PFSK-1 (cell line): ENCODE results near the gene ARID3C.
A peak's percentile ranks its signal among the peaks of the same experiment; 100 is the strongest.

ENCODE experiments used
- FOXP2 ChIP-seq: optimal IDR thresholded peaks from 2 replicates; pipeline ENCODE3; 2011; ENCODE audit warnings: borderline replicate concordance, control low read depth, inconsistent platforms; ENCODE audit not compliant: insufficient read depth; ENCODE audit errors: extremely low read length, extremely low read depth
- POLR2AphosphoS5 ChIP-seq: IDR thresholded peaks from 2 replicates; pipeline ENCODE4 v1.6.1; 2012; ENCODE audit warnings: low read depth, mild to moderate bottlenecking, control low read depth, low read length, moderate library complexity
- SIN3A ChIP-seq: IDR thresholded peaks from 2 replicates; pipeline ENCODE4 v1.6.1; 2012; ENCODE audit warnings: mild to moderate bottlenecking, low read length, moderate library complexity, borderline replicate concordance; ENCODE audit not compliant: insufficient read depth
- TAF1 ChIP-seq: IDR thresholded peaks from 2 replicates; pipeline ENCODE4 v1.6.1; 2012; ENCODE audit warnings: low read length, control low read depth, borderline replicate concordance; ENCODE audit not compliant: insufficient read depth
- TF ChIP-seq, protein P1 (sequence below), 2 experiments: IDR thresholded peaks; 2 replicates each; pipeline versions ENCODE4 v1.6.1 to v1.8.0; 2011 to 2012; ENCODE audit warnings: low read depth in 2 of 2, low read length in 2 of 2, control low read depth in 1 of 2, inconsistent platforms in 1 of 2, mild to moderate bottlenecking in 1 of 2, moderate library complexity in 1 of 2; ENCODE audit not compliant: insufficient read depth in 1 of 2

ARID3C gene

DNA sequence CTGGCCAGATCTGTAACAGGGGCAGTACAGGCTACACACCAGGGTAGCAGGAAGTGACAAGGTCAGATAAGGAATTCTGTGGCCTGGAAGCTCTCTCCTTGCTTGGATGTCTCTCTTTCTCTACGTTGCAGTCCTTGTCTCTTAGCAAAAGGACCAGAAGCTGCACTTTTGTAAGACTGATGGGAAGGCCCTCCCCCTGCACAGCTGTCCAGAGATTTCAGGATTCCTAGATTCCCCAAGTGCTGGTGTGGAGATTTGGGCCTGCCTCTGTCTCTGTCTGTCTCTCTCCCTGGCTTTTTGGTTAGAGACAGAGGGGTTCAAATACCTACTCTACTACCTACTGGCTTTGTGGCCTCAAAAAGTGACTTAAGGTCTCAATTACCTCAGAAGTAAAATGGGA is 29.3 kb downstream of the ARID3C start:
- TF ChIP-seq, protein P1, sequence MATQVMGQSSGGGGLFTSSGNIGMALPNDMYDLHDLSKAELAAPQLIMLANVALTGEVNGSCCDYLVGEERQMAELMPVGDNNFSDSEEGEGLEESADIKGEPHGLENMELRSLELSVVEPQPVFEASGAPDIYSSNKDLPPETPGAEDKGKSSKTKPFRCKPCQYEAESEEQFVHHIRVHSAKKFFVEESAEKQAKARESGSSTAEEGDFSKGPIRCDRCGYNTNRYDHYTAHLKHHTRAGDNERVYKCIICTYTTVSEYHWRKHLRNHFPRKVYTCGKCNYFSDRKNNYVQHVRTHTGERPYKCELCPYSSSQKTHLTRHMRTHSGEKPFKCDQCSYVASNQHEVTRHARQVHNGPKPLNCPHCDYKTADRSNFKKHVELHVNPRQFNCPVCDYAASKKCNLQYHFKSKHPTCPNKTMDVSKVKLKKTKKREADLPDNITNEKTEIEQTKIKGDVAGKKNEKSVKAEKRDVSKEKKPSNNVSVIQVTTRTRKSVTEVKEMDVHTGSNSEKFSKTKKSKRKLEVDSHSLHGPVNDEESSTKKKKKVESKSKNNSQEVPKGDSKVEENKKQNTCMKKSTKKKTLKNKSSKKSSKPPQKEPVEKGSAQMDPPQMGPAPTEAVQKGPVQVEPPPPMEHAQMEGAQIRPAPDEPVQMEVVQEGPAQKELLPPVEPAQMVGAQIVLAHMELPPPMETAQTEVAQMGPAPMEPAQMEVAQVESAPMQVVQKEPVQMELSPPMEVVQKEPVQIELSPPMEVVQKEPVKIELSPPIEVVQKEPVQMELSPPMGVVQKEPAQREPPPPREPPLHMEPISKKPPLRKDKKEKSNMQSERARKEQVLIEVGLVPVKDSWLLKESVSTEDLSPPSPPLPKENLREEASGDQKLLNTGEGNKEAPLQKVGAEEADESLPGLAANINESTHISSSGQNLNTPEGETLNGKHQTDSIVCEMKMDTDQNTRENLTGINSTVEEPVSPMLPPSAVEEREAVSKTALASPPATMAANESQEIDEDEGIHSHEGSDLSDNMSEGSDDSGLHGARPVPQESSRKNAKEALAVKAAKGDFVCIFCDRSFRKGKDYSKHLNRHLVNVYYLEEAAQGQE (IDR thresholded peaks at IDR 0.05; ENCODE audit: insufficient read depth in 1 of 2, low read depth in 2 of 2, low read length in 2 of 2), result no peak
- TF ChIP-seq TAF1, result no peak
- TF ChIP-seq FOXP2, result no peak
- TF ChIP-seq SIN3A, result no peak
- no peak for TF ChIP-seq POLR2AphosphoS5

GRCh38 chr9:34594177-34594576 is 34.7 kb downstream of the ARID3C start:
- TF ChIP-seq SIN3A (no peak), TAF1 (no peak), POLR2AphosphoS5 (no peak), FOXP2 (no peak)
- TF ChIP-seq, protein P1 (IDR thresholded peaks at IDR 0.05; ENCODE audit: insufficient read depth in 1 of 2, low read depth in 2 of 2, low read length in 2 of 2), result no peak

GRCh38 chr9:34592895-34593601 is 35.8 kb downstream of the ARID3C start:
- no peak for TF ChIP-seq SIN3A
- no peak for TF ChIP-seq TAF1
- no peak for TF ChIP-seq POLR2AphosphoS5
- TF ChIP-seq, protein P1 (IDR thresholded peaks at IDR 0.05; ENCODE audit: insufficient read depth in 1 of 2, low read depth in 2 of 2, low read length in 2 of 2), result no peak
- no peak for TF ChIP-seq FOXP2

DNA sequence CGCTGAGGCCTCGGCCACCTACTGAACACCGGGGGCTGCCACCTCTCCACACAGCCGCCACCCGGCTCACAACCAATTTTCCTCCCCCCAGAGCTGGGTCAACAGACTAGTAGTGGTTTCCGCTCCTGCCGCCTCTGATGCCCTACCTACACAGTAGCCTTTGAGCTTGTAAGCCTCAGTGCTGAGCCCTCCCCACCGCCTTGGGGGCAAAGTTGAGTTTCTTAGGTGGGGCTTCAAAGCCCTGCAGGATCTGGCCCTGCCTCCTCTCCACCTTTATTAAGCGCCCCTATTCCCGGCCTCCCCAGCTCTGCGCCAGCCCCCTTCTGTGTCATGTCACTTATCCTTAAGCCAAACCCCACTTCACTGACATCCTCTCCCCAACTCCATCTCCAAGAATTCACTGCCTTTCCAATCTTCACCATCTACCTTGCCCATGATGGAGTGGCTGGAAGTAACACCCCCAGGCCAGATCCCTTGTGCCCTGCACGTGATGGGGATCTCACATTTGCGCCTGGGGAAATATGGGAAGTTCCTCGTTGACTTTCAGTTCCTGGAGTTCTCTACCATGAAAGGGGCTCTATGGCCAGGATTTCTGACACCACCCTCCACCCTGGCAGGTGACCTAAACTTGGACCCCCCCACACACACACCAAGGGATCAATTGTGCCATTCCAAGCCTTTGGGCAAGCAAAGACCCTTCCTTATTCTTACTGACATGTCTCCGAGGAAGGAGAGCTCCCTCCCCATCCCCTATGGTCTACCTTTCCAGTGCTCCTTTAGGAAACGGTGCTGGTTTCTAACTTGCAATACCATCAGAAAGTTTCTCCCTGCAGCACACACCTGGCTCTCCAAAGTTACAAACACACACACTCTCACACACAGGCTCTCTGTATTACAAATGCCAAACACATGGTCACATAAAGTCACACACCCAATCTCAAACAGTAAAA is 36.7 kb downstream of the ARID3C start:
- TF ChIP-seq FOXP2, result no peak
- no peak for TF ChIP-seq TAF1

GRCh38 chr9:34591248-34591916 is 37.5 kb downstream of the ARID3C start:
- TF ChIP-seq FOXP2, result peak; percentile 65
- no peak for TF ChIP-seq TAF1
